ENCODE results near the gene TNFAIP8L1.

The TNFAIP8L1 gene

GRCh38 chr19:4687396-4687795 is 48.1 kb downstream of the TNFAIP8L1 start:
- TF ChIP-seq Cebpa-rat (IDR thresholded peaks at IDR 0.05), result no peak
- peaks cover 85% of the 10 kb centered on the region for H3K36me3 ChIP-seq
- H3K27me3 ChIP-seq, result no peaks in the 10 kb centered on the region
- H4K20me1 ChIP-seq, result peaks cover 17% of the 10 kb centered on the region
- H3K9me3 ChIP-seq, result no peaks in the 10 kb centered on the region
- no peak overlapping the region for H3K9ac ChIP-seq
- H3K27ac ChIP-seq, result peak overlapping the region; percentile 37; the same call in 1 of the 2 replicates
- peaks cover 32% of the 10 kb centered on the region for H3K4me1 ChIP-seq
- no peak overlapping the region for H3K4me3 ChIP-seq
- H3K4me2 ChIP-seq, result peak overlapping the region; percentile 72

GRCh38 chr19:4688587-4688986 is 49.3 kb downstream of the TNFAIP8L1 start:
- peaks cover 77% of the 10 kb centered on the region for H3K36me3 ChIP-seq
- H3K9me3 ChIP-seq, result no peaks in the 10 kb centered on the region
- H4K20me1 ChIP-seq, result peaks cover 29% of the 10 kb centered on the region
- H3K27ac ChIP-seq, result no peak overlapping the region
- H3K9ac ChIP-seq, result no peak overlapping the region
- no peak overlapping the region for H3K4me3 ChIP-seq
- TF ChIP-seq Cebpa-rat (IDR thresholded peaks at IDR 0.05), result no peak
- H3K4me2 ChIP-seq, result no peak overlapping the region
- no peaks in the 10 kb centered on the region for H3K27me3 ChIP-seq
- H3K4me1 ChIP-seq, result peaks cover 44% of the 10 kb centered on the region

- Histone ChIP-seq H3K27ac (no peak overlapping the region), H3K27me3 (no peaks in the 10 kb centered on the region), H3K9me3 (no peaks in the 10 kb centered on the region), H3K4me1 (peaks cover 52% of the 10 kb centered on the region), H3K36me3 (peaks cover 77% of the 10 kb centered on the region), H4K20me1 (peaks cover 36% of the 10 kb centered on the region), H3K4me3 (no peak overlapping the region), H3K4me2 (no peak overlapping the region), H3K9ac (no peak overlapping the region)
- no peak for TF ChIP-seq Cebpa-rat (IDR thresholded peaks at IDR 0.05)
These were observed 50.1 kb downstream of the TNFAIP8L1 start for GRCh38 chr19:4689403-4689802.

- TF ChIP-seq Cebpa-rat (IDR thresholded peaks at IDR 0.05), result no peak
- Histone ChIP-seq H3K4me3 (no peak overlapping the region), H3K27me3 (no peaks in the 10 kb centered on the region), H3K9me3 (no peaks in the 10 kb centered on the region), H3K4me2 (no peak overlapping the region), H4K20me1 (peaks cover 36% of the 10 kb centered on the region), H3K27ac (no peak overlapping the region), H3K9ac (no peak overlapping the region), H3K36me3 (peaks cover 77% of the 10 kb centered on the region), H3K4me1 (peaks cover 62% of the 10 kb centered on the region)
These were observed 51.0 kb downstream of the TNFAIP8L1 start for GRCh38 chr19:4690361-4690760.

- Histone ChIP-seq H3K4me3 (no peak overlapping the region), H3K36me3 (peaks cover 79% of the 10 kb centered on the region), H4K20me1 (peaks cover 36% of the 10 kb centered on the region), H3K9ac (no peak overlapping the region), H3K4me2 (peak overlapping the region; percentile 98; the same call in 1 of the 2 replicates), H3K27me3 (no peaks in the 10 kb centered on the region), H3K27ac (peak overlapping the region; percentile 14; the same call in 1 of the 2 replicates), H3K4me1 (peaks cover 67% of the 10 kb centered on the region), H3K9me3 (no peaks in the 10 kb centered on the region)
- no peak for TF ChIP-seq Cebpa-rat (IDR thresholded peaks at IDR 0.05)
These were observed 52.1 kb downstream of the TNFAIP8L1 start for GRCh38 chr19:4691373-4691772.

- peak overlapping the region; percentile 70 for H3K27ac ChIP-seq
- H3K9me3 ChIP-seq, result no peaks in the 10 kb centered on the region
- no peak for TF ChIP-seq Cebpa-rat (IDR thresholded peaks at IDR 0.05)
- H4K20me1 ChIP-seq, result peaks cover 33% of the 10 kb centered on the region
- H3K4me1 ChIP-seq, result peaks cover 67% of the 10 kb centered on the region
- H3K36me3 ChIP-seq, result peaks cover 80% of the 10 kb centered on the region
- H3K4me2 ChIP-seq, result peak overlapping the region; percentile 98
- H3K27me3 ChIP-seq, result no peaks in the 10 kb centered on the region
- peak overlapping the region; percentile 59 for H3K4me3 ChIP-seq
- H3K9ac ChIP-seq, result peak overlapping the region; percentile 69
These were observed 53.1 kb downstream of the TNFAIP8L1 start for GRCh38 chr19:4692251-4693077.

GRCh38 chr19:4693078-4693350 is 53.7 kb downstream of the TNFAIP8L1 start:
- H3K9ac ChIP-seq, result peak overlapping the region; percentile 69
- H3K27me3 ChIP-seq, result no peaks in the 10 kb centered on the region
- H3K4me1 ChIP-seq, result peaks cover 67% of the 10 kb centered on the region
- peak overlapping the region; percentile 98 for H3K4me2 ChIP-seq
- peaks cover 34% of the 10 kb centered on the region for H4K20me1 ChIP-seq
- no peak for TF ChIP-seq Cebpa-rat (IDR thresholded peaks at IDR 0.05)
- peak overlapping the region; percentile 59 for H3K4me3 ChIP-seq
- H3K27ac ChIP-seq, result peak overlapping the region; percentile 70
- H3K36me3 ChIP-seq, result peaks cover 80% of the 10 kb centered on the region
- H3K9me3 ChIP-seq, result no peaks in the 10 kb centered on the region

GRCh38 chr19:4693471-4694121 is 54.3 kb downstream of the TNFAIP8L1 start:
- Histone ChIP-seq H3K9me3 (no peaks in the 10 kb centered on the region), H3K27me3 (no peaks in the 10 kb centered on the region), H3K27ac (peak overlapping the region; percentile 70; the same call in 1 of the 2 replicates), H3K36me3 (peaks cover 80% of the 10 kb centered on the region), H4K20me1 (peaks cover 40% of the 10 kb centered on the region), H3K4me1 (peaks cover 70% of the 10 kb centered on the region), H3K4me3 (peak overlapping the region; percentile 59), H3K4me2 (peak overlapping the region; percentile 98), H3K9ac (peak overlapping the region; percentile 69)
- no peak for TF ChIP-seq Cebpa-rat (IDR thresholded peaks at IDR 0.05)

GRCh38 chr19:4694211-4694987 is 55.1 kb downstream of the TNFAIP8L1 start:
- peaks cover 43% of the 10 kb centered on the region for H4K20me1 ChIP-seq
- H3K4me2 ChIP-seq, result peak overlapping the region; percentile 98
- peak overlapping the region; percentile 69; the same call in 1 of the 2 replicates for H3K9ac ChIP-seq
- peaks cover 78% of the 10 kb centered on the region for H3K4me1 ChIP-seq
- no peaks in the 10 kb centered on the region for H3K9me3 ChIP-seq
- peaks cover 78% of the 10 kb centered on the region for H3K36me3 ChIP-seq
- H3K27me3 ChIP-seq, result no peaks in the 10 kb centered on the region
- H3K4me3 ChIP-seq, result 0 out of 2 replicates have a peak overlapping the region, but pooled peaks have one; percentile 59
- TF ChIP-seq Cebpa-rat (IDR thresholded peaks at IDR 0.05), result no peak
- peak overlapping the region; percentile 70; the same call in 1 of the 2 replicates for H3K27ac ChIP-seq
